ENCODE data around the gene TAF11L13. TPM values are rescaled to one million over a fixed set of nuclear protein-coding genes. Genes with fewer than 3 reads are reported as not detected.
"Not testable (repeated sequence)": the region's sequence is repeated elsewhere in the genome, so short reads cannot be mapped to it uniquely, and the experiment has no call there.

Gene TAF11L13
- total RNA-seq, result not detected
- not detected for polyA plus RNA-seq
- long read RNA-seq, donor 1, result 0 reads
- long read RNA-seq, donor 2, result 0 reads
- long read RNA-seq, donor 3, result 0 reads
- long read RNA-seq, donor 4, result 0 reads
- long read RNA-seq, donor 5, result 0 reads
- long read RNA-seq, donor 6, result 0 reads
- long read RNA-seq, donor 7, result 0 reads
- long read RNA-seq, donor 8, result 0 reads
- long read RNA-seq, donor 9, result 0 reads
- long read RNA-seq, donor 10, result 0 reads

- H3K27me3 ChIP-seq; H3K36me3 ChIP-seq; intact Hi-C loops (cut with DNase I; ENCODE audit: low total_unique reads); H3K4me1 ChIP-seq; H3K9me3 ChIP-seq; H3K27ac ChIP-seq; H3K4me3 ChIP-seq; DNase-seq: not testable (repeated sequence)
- WGBS, 5 donors, result 77 to 95% (median 89%) methylated on average over 4 to 9 of the region's 12 CpGs
Measured at GRCh38 chr5:17631788-17632187, at the start of gene TAF11L13. TSS of gene TAF11L13 (plus strand) at chr5:17632088.

DNA sequence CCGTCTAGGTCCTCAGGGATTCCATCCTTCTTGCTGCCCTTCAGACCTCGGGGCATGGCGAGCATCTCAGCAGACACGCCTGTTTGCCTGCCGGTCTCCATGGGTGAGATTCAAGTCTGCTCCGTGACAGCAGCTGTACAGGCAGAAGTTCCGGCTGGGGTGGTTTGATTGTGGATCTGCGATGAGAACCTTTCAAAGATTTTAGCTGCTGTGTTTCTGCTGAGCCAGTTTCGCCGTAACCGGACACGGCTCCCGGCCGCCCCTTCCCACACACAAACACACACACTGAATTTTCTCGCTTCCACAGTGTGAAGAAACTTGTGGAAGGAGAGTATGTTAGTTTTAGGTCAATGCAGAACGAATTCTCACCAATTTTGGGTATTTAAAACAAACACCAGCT lies 46.2 kb upstream of the TAF11L13 start, which contains the start of gene TAF11L7:
TAF11L7 (minus strand) TSS at position 101 of the 400 bp plus-strand sequence.
- H3K4me3 ChIP-seq; H3K4me1 ChIP-seq; H3K9me3 ChIP-seq; H3K27ac ChIP-seq; H3K27me3 ChIP-seq; H3K36me3 ChIP-seq; intact Hi-C loops (cut with DNase I; ENCODE audit: low total_unique reads); DNase-seq: not testable (repeated sequence)
- WGBS, 5 donors, result no CpG with 5 or more reads among the region's 16 CpGs

DNA sequence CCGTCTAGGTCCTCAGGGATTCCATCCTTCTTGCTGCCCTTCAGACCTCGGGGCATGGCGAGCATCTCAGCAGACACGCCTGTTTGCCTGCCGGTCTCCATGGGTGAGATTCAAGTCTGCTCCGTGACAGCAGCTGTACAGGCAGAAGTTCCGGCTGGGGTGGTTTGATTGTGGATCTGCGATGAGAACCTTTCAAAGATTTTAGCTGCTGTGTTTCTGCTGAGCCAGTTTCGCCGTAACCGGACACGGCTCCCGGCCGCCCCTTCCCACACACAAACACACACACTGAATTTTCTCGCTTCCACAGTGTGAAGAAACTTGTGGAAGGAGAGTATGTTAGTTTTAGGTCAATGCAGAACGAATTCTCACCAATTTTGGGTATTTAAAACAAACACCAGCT lies 41.0 kb upstream of the TAF11L13 start, which contains the start of gene TAF11L8:
TAF11L8 (minus strand) TSS at position 101 of the 400 bp plus-strand sequence.
- DNase-seq; H3K4me3 ChIP-seq; intact Hi-C loops (cut with DNase I; ENCODE audit: low total_unique reads); H3K36me3 ChIP-seq; H3K9me3 ChIP-seq; H3K27ac ChIP-seq; H3K4me1 ChIP-seq; H3K27me3 ChIP-seq: not testable (repeated sequence)
- WGBS, 5 donors, result no CpG with 5 or more reads among the region's 16 CpGs

DNA sequence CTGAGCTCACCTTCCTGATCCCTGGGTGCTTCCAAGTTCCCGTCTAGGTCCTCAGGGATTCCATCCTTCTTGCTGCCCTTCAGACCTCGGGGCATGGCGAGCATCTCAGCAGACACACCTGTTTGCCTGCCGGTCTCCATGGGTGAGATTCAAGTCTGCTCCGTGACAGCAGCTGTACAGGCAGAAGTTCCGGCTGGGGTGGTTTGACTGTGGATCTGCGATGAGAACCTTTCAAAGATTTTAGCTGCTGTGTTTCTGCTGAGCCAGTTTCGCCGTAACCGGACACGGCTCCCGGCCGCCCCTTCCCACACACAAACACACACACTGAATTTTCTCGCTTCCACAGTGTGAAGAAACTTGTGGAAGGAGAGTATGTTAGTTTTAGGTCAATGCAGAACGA lies 37.6 kb upstream of the TAF11L13 start, which contains the start of gene TAF11L9:
TAF11L9 (minus strand) TSS at position 140 of the 400 bp plus-strand sequence.
- H3K4me1 ChIP-seq; H3K9me3 ChIP-seq; DNase-seq; H3K27me3 ChIP-seq; intact Hi-C loops (cut with DNase I; ENCODE audit: low total_unique reads); H3K27ac ChIP-seq; H3K4me3 ChIP-seq; H3K36me3 ChIP-seq: not testable (repeated sequence)
- WGBS, 5 donors, result 91 to 98% (median 92%) methylated on average over 5 to 13 of the region's 15 CpGs

DNA sequence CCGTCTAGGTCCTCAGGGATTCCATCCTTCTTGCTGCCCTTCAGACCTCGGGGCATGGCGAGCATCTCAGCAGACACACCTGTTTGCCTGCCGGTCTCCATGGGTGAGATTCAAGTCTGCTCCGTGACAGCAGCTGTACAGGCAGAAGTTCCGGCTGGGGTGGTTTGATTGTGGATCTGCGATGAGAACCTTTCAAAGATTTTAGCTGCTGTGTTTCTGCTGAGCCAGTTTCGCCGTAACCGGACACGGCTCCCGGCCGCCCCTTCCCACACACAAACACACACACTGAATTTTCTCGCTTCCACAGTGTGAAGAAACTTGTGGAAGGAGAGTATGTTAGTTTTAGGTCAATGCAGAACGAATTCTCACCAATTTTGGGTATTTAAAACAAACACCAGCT lies 34.2 kb upstream of the TAF11L13 start, which contains the start of gene TAF11L10:
TAF11L10 (minus strand) TSS at position 101 of the 400 bp plus-strand sequence.
- H3K9me3 ChIP-seq; DNase-seq; H3K27ac ChIP-seq; H3K36me3 ChIP-seq; H3K4me1 ChIP-seq; H3K4me3 ChIP-seq; H3K27me3 ChIP-seq; intact Hi-C loops (cut with DNase I; ENCODE audit: low total_unique reads): not testable (repeated sequence)
- WGBS, 5 donors, result no CpG with 5 or more reads among the region's 15 CpGs

GRCh38 chr5:17603880-17604279 lies 28.0 kb upstream of the TAF11L13 start, which contains the start of gene TAF11L11:
TSS of gene TAF11L11 (plus strand) at chr5:17604183.
- H3K27me3 ChIP-seq; H3K4me1 ChIP-seq; intact Hi-C loops (cut with DNase I; ENCODE audit: low total_unique reads); H3K36me3 ChIP-seq; H3K9me3 ChIP-seq; DNase-seq; H3K4me3 ChIP-seq; H3K27ac ChIP-seq: not testable (repeated sequence)
- 43 to 67% (median 57%) methylated on average over 6 of the region's 6 CpGs for WGBS, 5 donors

- Histone ChIP-seq H3K4me1 (no peaks in the 10 kb centered on the region), H3K36me3 (no peaks in the 10 kb centered on the region), H3K4me3 (no peak overlapping the region), H3K9me3 (peaks cover 0 to 4% (median 0%) of the 10 kb centered on the region in 4 donors), H3K27ac (no peak overlapping the region), H3K27me3 (no peaks in the 10 kb centered on the region)
- WGBS, 5 donors, result 94 to 96% (median 95%) methylated on average over 13 to 14 of the region's 14 CpGs
- TF ChIP-seq POLR2AphosphoS5 (IDR thresholded peaks at IDR 0.05), result no peak
- TF ChIP-seq, protein P1, sequence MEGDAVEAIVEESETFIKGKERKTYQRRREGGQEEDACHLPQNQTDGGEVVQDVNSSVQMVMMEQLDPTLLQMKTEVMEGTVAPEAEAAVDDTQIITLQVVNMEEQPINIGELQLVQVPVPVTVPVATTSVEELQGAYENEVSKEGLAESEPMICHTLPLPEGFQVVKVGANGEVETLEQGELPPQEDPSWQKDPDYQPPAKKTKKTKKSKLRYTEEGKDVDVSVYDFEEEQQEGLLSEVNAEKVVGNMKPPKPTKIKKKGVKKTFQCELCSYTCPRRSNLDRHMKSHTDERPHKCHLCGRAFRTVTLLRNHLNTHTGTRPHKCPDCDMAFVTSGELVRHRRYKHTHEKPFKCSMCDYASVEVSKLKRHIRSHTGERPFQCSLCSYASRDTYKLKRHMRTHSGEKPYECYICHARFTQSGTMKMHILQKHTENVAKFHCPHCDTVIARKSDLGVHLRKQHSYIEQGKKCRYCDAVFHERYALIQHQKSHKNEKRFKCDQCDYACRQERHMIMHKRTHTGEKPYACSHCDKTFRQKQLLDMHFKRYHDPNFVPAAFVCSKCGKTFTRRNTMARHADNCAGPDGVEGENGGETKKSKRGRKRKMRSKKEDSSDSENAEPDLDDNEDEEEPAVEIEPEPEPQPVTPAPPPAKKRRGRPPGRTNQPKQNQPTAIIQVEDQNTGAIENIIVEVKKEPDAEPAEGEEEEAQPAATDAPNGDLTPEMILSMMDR (IDR thresholded peaks at IDR 0.05), result no peak
- TF ChIP-seq POLR2A (IDR thresholded peaks at IDR 0.05), result no peak
- no peak for TF ChIP-seq EP300 (IDR thresholded peaks at IDR 0.05)
- DNase-seq, result no peak
- intact Hi-C loops (cut with DNase I; ENCODE audit: low total_unique reads), result no loop called here
Measured at GRCh38 chr5:17604951-17605350, 26.9 kb upstream of the TAF11L13 start.

GRCh38 chr5:17607461-17607860 lies 24.4 kb upstream of the TAF11L13 start:
- H3K36me3 ChIP-seq; DNase-seq; H3K9me3 ChIP-seq; H3K27me3 ChIP-seq; H3K27ac ChIP-seq; H3K4me1 ChIP-seq; H3K4me3 ChIP-seq; intact Hi-C loops (cut with DNase I; ENCODE audit: low total_unique reads): not testable (repeated sequence)
- WGBS, 5 donors, result 80 to 94% (median 91%) methylated on average over 3 to 4 of the region's 4 CpGs

- DNase-seq; H3K4me1 ChIP-seq; H3K4me3 ChIP-seq; intact Hi-C loops (cut with DNase I; ENCODE audit: low total_unique reads); H3K36me3 ChIP-seq; H3K9me3 ChIP-seq; H3K27me3 ChIP-seq; H3K27ac ChIP-seq: not testable (repeated sequence)
- 43 to 80% (median 60%) methylated on average over 1 to 2 of the region's 2 CpGs for WGBS, 5 donors
Measured at GRCh38 chr5:17610092-17610491, 21.8 kb upstream of the TAF11L13 start, which contains the start of gene TAF11L12. TSS of gene TAF11L12 (plus strand) at chr5:17610392.
